Ishikawa (cell line): ENCODE results near the gene KLC3.

Source experiments
- CREB1 ChIP-seq: IDR thresholded peaks from 2 replicates; pipeline ENCODE4 v1.6.1; 2012; ENCODE audit warnings: low read depth
- EGR1 ChIP-seq: IDR thresholded peaks from 2 replicates; pipeline ENCODE4 v1.6.1; 2012
- EP300 ChIP-seq: IDR thresholded peaks from 2 replicates; pipeline ENCODE4 v1.6.1; 2012; ENCODE audit warnings: borderline replicate concordance
- FOXM1 ChIP-seq: IDR thresholded peaks from 2 replicates; pipeline ENCODE4 v1.6.1; 2012; ENCODE audit warnings: low read depth, borderline replicate concordance
- RAD21 ChIP-seq: IDR thresholded peaks from 2 replicates; pipeline ENCODE4 v1.6.1; 2012; ENCODE audit warnings: low read depth
- REST ChIP-seq: IDR thresholded peaks from 2 replicates; pipeline ENCODE4 v1.6.1; 2012; ENCODE audit warnings: low read depth, mild to moderate bottlenecking
- TAF1 ChIP-seq: IDR thresholded peaks from 2 replicates; pipeline ENCODE4 v1.6.1; 2012; ENCODE audit warnings: low read depth, mild to moderate bottlenecking
- TCF12 ChIP-seq: IDR thresholded peaks from 2 replicates; pipeline ENCODE4 v1.6.1; 2012; ENCODE audit warnings: low read depth
- TEAD4 ChIP-seq: IDR thresholded peaks from 2 replicates; pipeline ENCODE4 v1.6.1; 2012
- USF1 ChIP-seq: IDR thresholded peaks from 2 replicates; pipeline ENCODE4 v1.6.1; 2012
- YY1 ChIP-seq: IDR thresholded peaks from 2 replicates; pipeline ENCODE4 v1.6.1; 2012; ENCODE audit warnings: low read depth

DNA sequence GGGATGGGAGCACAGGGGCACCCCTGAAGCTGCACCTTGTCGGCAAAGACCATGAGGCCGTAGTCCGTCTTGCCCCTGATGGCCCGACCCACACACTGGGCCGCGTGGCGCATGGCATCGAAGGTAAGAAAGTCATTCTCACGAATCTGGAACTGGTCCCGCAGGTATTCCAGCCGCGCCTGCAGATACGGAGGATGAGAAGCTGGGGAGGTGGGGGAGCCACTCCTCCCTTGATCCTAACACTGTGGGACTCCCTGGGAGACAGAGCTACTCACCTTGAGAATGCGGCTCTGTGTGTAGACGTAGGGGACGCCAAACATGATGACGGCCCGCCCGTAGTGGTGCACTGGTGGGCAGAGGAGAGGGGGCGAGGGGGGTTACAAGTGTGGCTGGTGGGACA, 11.9 kb downstream of the KLC3 start:
- TF ChIP-seq CREB1 (no peak), RAD21 (no peak), USF1 (no peak), REST (no peak), FOXM1 (no peak), EP300 (no peak), TAF1 (no peak), EGR1 (no peak), YY1 (no peak), TCF12 (no peak), TEAD4 (no peak)
